22Rv1 (cell line): Measurements from ENCODE around the gene OXCT1.

Source experiments
- CTCF ChIP-seq: fragments of 450-650 bp; IDR thresholded peaks from 2 replicates; pipeline ENCODE4 v1.5.1; 2017; ENCODE audit warnings: mild to moderate bottlenecking
- ZFX ChIP-seq: fragments of 450-650 bp; IDR thresholded peaks from 2 replicates; pipeline ENCODE4 v1.6.1; 2017; ENCODE audit warnings: antibody characterized with exemption, borderline replicate concordance

GRCh38 chr5:41797662-41798061, 72.6 kb downstream of the OXCT1 start:
- TF ChIP-seq CTCF (no peak), ZFX (no peak)
